Measurements from ENCODE around the gene RPS18. TPM values are rescaled to one million over a fixed set of nuclear protein-coding genes. Genes with fewer than 3 reads are reported as not detected.

The RPS18 gene
- total and polyA plus RNA-seq, 2 of the 13 experiments (the other 11 are each of a cell fraction or from before 2014, with no cell fraction given) = 3,896 to 5,806 TPM

GRCh38 chr6:33272275-33273128 is 627 bp downstream of the RPS18 start (continued):
- 0 out of 2 replicates have a peak, but pooled peaks have one; percentile 1 for TF ChIP-seq NR2F2 (IDR thresholded peaks at IDR 0.05; ENCODE audit: borderline replicate concordance, low read depth)
- TF ChIP-seq ZNF704 (CRISPR knock-in tag; IDR thresholded peaks at IDR 0.05; ENCODE audit: borderline replicate concordance) = 0 out of 2 replicates have a peak, but pooled peaks have one; percentile 61
- TF ChIP-seq ATM (IDR thresholded peaks at IDR 0.05; ENCODE audit: borderline replicate concordance) = no peak
- TF ChIP-seq CCDC6 (CRISPR knock-in tag; IDR thresholded peaks at IDR 0.05) = no peak
- no peak for TF ChIP-seq CEBPG (CRISPR knock-in tag; IDR thresholded peaks at IDR 0.05)
- TF ChIP-seq SETDB1 (CRISPR knock-in tag; IDR thresholded peaks at IDR 0.05; ENCODE audit: borderline replicate concordance) = no peak
- TF ChIP-seq GLI4 (CRISPR knock-in tag; IDR thresholded peaks at IDR 0.05; ENCODE audit: borderline replicate concordance) = no peak
- TF ChIP-seq TCF12 (IDR thresholded peaks at IDR 0.05) = no peak
- no peak for TF ChIP-seq TCF12 (CRISPR knock-in tag; IDR thresholded peaks at IDR 0.05)
- TF ChIP-seq PBX2 (CRISPR knock-in tag; IDR thresholded peaks at IDR 0.05) = no peak
- no peak for TF ChIP-seq ZNF547 (CRISPR knock-in tag; IDR thresholded peaks at IDR 0.05)
- no peak for TF ChIP-seq TSC22D2 (CRISPR knock-in tag; IDR thresholded peaks at IDR 0.05; ENCODE audit: borderline replicate concordance)
- TF ChIP-seq ARID4A (CRISPR knock-in tag; IDR thresholded peaks at IDR 0.05; ENCODE audit: borderline replicate concordance) = peak; percentile 54; the same call in 1 of the 2 replicates
- TF ChIP-seq SKIL (CRISPR knock-in tag; IDR thresholded peaks at IDR 0.05; ENCODE audit: borderline replicate concordance) = no peak
- no peak for TF ChIP-seq TIGD3 (CRISPR knock-in tag; IDR thresholded peaks at IDR 0.05; ENCODE audit: borderline replicate concordance)
- no peak for TF ChIP-seq MYC (CRISPR knock-in tag; IDR thresholded peaks at IDR 0.05; ENCODE audit: borderline replicate concordance)
- no peak for TF ChIP-seq ZNF3 (CRISPR knock-in tag; IDR thresholded peaks at IDR 0.05)
- 0 out of 2 replicates have a peak, but pooled peaks have one; percentile 58 for TF ChIP-seq ZNF44 (CRISPR knock-in tag; IDR thresholded peaks at IDR 0.05)
- no peak for TF ChIP-seq ZNF564 (CRISPR knock-in tag; IDR thresholded peaks at IDR 0.05)

All from HepG2 (cell line).